ENCODE data around the gene SFT2D3. TPM values are rescaled to one million over a fixed set of nuclear protein-coding genes. Genes with fewer than 3 reads are reported as not detected.
A peak's percentile ranks its signal among the peaks of the same experiment; 100 is the strongest.

Gene SFT2D3
- total RNA-seq, 1 experiment from 2014 or later, result 5.6 TPM

- no TSS peak for BruUV-seq (replicated peaks)
- H3K36me3 ChIP-seq (ENCODE audit: control insufficient read depth, insufficient read depth, low read length), result no peaks in the 10 kb centered on the region
- no peaks in the 10 kb centered on the region for H3K9me3 ChIP-seq (ENCODE audit: control insufficient read depth, insufficient read depth, low read depth, low read length)
- intact Hi-C loops (cut with micrococcal nuclease; ENCODE audit: unreplicated experiment) (no loop called here), in situ Hi-C loops (cut with HindIII; ENCODE audit: low pct_unique_long_range_greater_than_20kb, low sequenced_read_pairs) (no loop called here)
- ChIA-PET POLR2A (interaction anchor here (0.5 to 0.7 kb wide), 2 partner anchors 47 to 434 kb away, joined by 3 to 4 read pairs; no protein-coding TSS in a partner anchor), CTCF (interaction anchor here (0.7 kb wide), 1 partner anchor 72 kb away, joined by 3 read pairs; no protein-coding TSS in a partner anchor)
- no peak for TF ChIP-seq POLR2AphosphoS5 (IDR thresholded peaks at IDR 0.05; ENCODE audit: low read depth, low read length)
- TF ChIP-seq, protein P1, sequence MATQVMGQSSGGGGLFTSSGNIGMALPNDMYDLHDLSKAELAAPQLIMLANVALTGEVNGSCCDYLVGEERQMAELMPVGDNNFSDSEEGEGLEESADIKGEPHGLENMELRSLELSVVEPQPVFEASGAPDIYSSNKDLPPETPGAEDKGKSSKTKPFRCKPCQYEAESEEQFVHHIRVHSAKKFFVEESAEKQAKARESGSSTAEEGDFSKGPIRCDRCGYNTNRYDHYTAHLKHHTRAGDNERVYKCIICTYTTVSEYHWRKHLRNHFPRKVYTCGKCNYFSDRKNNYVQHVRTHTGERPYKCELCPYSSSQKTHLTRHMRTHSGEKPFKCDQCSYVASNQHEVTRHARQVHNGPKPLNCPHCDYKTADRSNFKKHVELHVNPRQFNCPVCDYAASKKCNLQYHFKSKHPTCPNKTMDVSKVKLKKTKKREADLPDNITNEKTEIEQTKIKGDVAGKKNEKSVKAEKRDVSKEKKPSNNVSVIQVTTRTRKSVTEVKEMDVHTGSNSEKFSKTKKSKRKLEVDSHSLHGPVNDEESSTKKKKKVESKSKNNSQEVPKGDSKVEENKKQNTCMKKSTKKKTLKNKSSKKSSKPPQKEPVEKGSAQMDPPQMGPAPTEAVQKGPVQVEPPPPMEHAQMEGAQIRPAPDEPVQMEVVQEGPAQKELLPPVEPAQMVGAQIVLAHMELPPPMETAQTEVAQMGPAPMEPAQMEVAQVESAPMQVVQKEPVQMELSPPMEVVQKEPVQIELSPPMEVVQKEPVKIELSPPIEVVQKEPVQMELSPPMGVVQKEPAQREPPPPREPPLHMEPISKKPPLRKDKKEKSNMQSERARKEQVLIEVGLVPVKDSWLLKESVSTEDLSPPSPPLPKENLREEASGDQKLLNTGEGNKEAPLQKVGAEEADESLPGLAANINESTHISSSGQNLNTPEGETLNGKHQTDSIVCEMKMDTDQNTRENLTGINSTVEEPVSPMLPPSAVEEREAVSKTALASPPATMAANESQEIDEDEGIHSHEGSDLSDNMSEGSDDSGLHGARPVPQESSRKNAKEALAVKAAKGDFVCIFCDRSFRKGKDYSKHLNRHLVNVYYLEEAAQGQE (IDR thresholded peaks at IDR 0.05; ENCODE audit: insufficient read depth in 1 of 2, low read depth in 2 of 2, low read length in 1 of 2), result no peak
- TF ChIP-seq TCF7L2 (IDR thresholded peaks at IDR 0.05; ENCODE audit: low read depth, low read length), result no peak
- TF ChIP-seq SIN3A (IDR thresholded peaks at IDR 0.05; ENCODE audit: borderline replicate concordance, insufficient read depth, low read depth, low read length), result no peak
- TF ChIP-seq, protein P2, sequence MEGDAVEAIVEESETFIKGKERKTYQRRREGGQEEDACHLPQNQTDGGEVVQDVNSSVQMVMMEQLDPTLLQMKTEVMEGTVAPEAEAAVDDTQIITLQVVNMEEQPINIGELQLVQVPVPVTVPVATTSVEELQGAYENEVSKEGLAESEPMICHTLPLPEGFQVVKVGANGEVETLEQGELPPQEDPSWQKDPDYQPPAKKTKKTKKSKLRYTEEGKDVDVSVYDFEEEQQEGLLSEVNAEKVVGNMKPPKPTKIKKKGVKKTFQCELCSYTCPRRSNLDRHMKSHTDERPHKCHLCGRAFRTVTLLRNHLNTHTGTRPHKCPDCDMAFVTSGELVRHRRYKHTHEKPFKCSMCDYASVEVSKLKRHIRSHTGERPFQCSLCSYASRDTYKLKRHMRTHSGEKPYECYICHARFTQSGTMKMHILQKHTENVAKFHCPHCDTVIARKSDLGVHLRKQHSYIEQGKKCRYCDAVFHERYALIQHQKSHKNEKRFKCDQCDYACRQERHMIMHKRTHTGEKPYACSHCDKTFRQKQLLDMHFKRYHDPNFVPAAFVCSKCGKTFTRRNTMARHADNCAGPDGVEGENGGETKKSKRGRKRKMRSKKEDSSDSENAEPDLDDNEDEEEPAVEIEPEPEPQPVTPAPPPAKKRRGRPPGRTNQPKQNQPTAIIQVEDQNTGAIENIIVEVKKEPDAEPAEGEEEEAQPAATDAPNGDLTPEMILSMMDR (IDR thresholded peaks at IDR 0.05), result no peak
- H3K27ac ChIP-seq (ENCODE audit: low read length), result no peak overlapping the region
- DNase-seq (ENCODE audit: low read depth, low spot score) (no peak), ATAC-seq (no peak)
- no peak overlapping the region for H3K4me3 ChIP-seq (ENCODE audit: low read depth in 2 of 2, low read length in 2 of 2)
- no peaks in the 10 kb centered on the region for H3K4me1 ChIP-seq (ENCODE audit: control insufficient read depth, insufficient read depth, low read length)
- 0 out of 2 replicates have a peak, but pooled peaks cover 2% of the 10 kb centered on the region for H3K27me3 ChIP-seq (ENCODE audit: control insufficient read depth, insufficient read depth, low read length)
These were observed 37.7 kb upstream of the SFT2D3 start for GRCh38 chr2:127663566-127664064.

- Histone ChIP-seq H3K27ac (ENCODE audit: low read length) (no peak overlapping the region), H3K36me3 (ENCODE audit: control insufficient read depth, insufficient read depth, low read length) (no peaks in the 10 kb centered on the region), H3K4me1 (ENCODE audit: control insufficient read depth, insufficient read depth, low read length) (no peaks in the 10 kb centered on the region), H3K9me3 (ENCODE audit: control insufficient read depth, insufficient read depth, low read depth, low read length) (no peaks in the 10 kb centered on the region), H3K4me3 (ENCODE audit: low read depth in 2 of 2, low read length in 2 of 2) (peak overlapping the region in 1 of 2 experiments; percentile 15; a peak in 1 of 4 replicates), H3K27me3 (ENCODE audit: control insufficient read depth, insufficient read depth, low read length) (0 out of 2 replicates have a peak, but pooled peaks cover 2% of the 10 kb centered on the region)
- ChIA-PET CTCF (interaction anchor here (0.7 kb wide), 1 partner anchor 73 kb away, joined by 3 read pairs; no protein-coding TSS in a partner anchor), POLR2A (interaction anchor here (0.5 kb wide), 1 partner anchor 435 kb away, joined by 4 read pairs; no protein-coding TSS in a partner anchor)
- intact Hi-C loops (cut with micrococcal nuclease; ENCODE audit: unreplicated experiment), result no loop called here
- ATAC-seq (no peak), DNase-seq (ENCODE audit: low read depth, low spot score) (no peak)
- in situ Hi-C loops (cut with HindIII; ENCODE audit: low pct_unique_long_range_greater_than_20kb, low sequenced_read_pairs), result no loop called here
- no peak for TF ChIP-seq TCF7L2 (IDR thresholded peaks at IDR 0.05; ENCODE audit: low read depth, low read length)
- TF ChIP-seq, protein P2 (IDR thresholded peaks at IDR 0.05), result no peak
- no peak for TF ChIP-seq SIN3A (IDR thresholded peaks at IDR 0.05; ENCODE audit: borderline replicate concordance, insufficient read depth, low read depth, low read length)
- TF ChIP-seq POLR2AphosphoS5 (IDR thresholded peaks at IDR 0.05; ENCODE audit: low read depth, low read length), result no peak
- TF ChIP-seq, protein P1 (IDR thresholded peaks at IDR 0.05; ENCODE audit: insufficient read depth in 1 of 2, low read depth in 2 of 2, low read length in 1 of 2), result no peak
- no TSS peak for BruUV-seq (replicated peaks)
These were observed 37.0 kb upstream of the SFT2D3 start for GRCh38 chr2:127664065-127664894.
